Suprapubic skin (tissue), 4 donors: Measurements from ENCODE around the gene MAP3K10. TPM values are rescaled to one million over a fixed set of nuclear protein-coding genes. Genes with fewer than 3 reads are reported as not detected.

Source experiments
- DNase-seq, 2 donors: peaks; one replicate each; pipeline ENCODE4 v3.0.0-alpha.2; 2019; ENCODE audit warnings: low spot score in 2 of 2
- H3K27ac ChIP-seq: fragments of 200-600 bp; sonication (generic); one replicate; pipeline ENCODE4 v1.5.1; 2019
- H3K27me3 ChIP-seq: fragments of 200-600 bp; sonication (generic); one replicate; pipeline ENCODE4 v1.5.1; 2019
- H3K36me3 ChIP-seq: fragments of 200-600 bp; sonication (generic); one replicate; pipeline ENCODE4 v1.5.1; 2019
- H3K4me1 ChIP-seq: fragments of 200-600 bp; sonication (generic); one replicate; pipeline ENCODE4 v1.5.1; 2019
- H3K4me3 ChIP-seq: fragments of 200-600 bp; sonication (generic); one replicate; pipeline ENCODE4 v1.5.1; 2019; ENCODE audit warnings: mild to moderate bottlenecking
- H3K9me3 ChIP-seq: fragments of 200-600 bp; sonication (generic); one replicate; pipeline ENCODE4 v1.5.1; 2019
- CTCF ChIP-seq, 2 donors: fragments of 200-600 bp in 1 of 2; fragments of 450-650 bp in 1 of 2; sonication (generic) in 1 of 2; IDR thresholded peaks; one replicate each; pipeline ENCODE4 v1.5.1; 2016 to 2019; ENCODE audit warnings: antibody characterized with exemption in 2 of 2, mild to moderate bottlenecking in 1 of 2, moderate library complexity in 1 of 2
- EP300 ChIP-seq: sonication (generic); formaldehyde crosslinking; IDR thresholded peaks from one replicate; pipeline ENCODE4 v1.6.1; 2017; ENCODE audit warnings: antibody characterized with exemption
- POLR2A ChIP-seq, 2 donors: fragments of 450-650 bp; IDR thresholded peaks; one replicate each; pipeline ENCODE4 v1.6.1; 2017; ENCODE audit warnings: antibody characterized with exemption in 2 of 2, mild to moderate bottlenecking in 2 of 2, moderate library complexity in 2 of 2
- POLR2AphosphoS5 ChIP-seq, 3 donors: sonication (generic); formaldehyde crosslinking; IDR thresholded peaks; one replicate each; pipeline ENCODE4 v1.6.1; 2017; ENCODE audit warnings: antibody characterized with exemption in 3 of 3
- WGBS: methylation state at CpG from one replicate; pipeline ENCODE4 v1.1.5; 2018; 5-methylcytosine and 5-hydroxymethylcytosine counted together
- total RNA-seq, 4 donors: library from RNA; depleted of rRNA; stranded (reverse); fragments of >200 nt; gene quantifications; one replicate each; pipeline ENCODE4 v1.1.0, GENCODE V29; 2016

The MAP3K10 gene
- total RNA-seq, 4 donors from 2014 or later, result 11.0 to 20.4 (median 17.1) TPM

- Histone ChIP-seq H3K4me3 (no peak overlapping the region), H3K9me3 (no peaks in the 10 kb centered on the region), H3K4me1 (peaks cover 12% of the 10 kb centered on the region), H3K36me3 (peaks cover 47% of the 10 kb centered on the region), H3K27ac (no peak overlapping the region), H3K27me3 (no peaks in the 10 kb centered on the region)
- TF ChIP-seq CTCF (IDR thresholded peaks at IDR 0.05) (no peak), POLR2AphosphoS5 (IDR thresholded peaks at IDR 0.05) (no peak), EP300 (no peak), POLR2A (IDR thresholded peaks at IDR 0.05) (no peak)
- no peak for DNase-seq
- WGBS, result 46% methylated on average over 7 of the region's 7 CpGs
Observed at GRCh38 chr19:40252395-40252794, 61.2 kb downstream of the MAP3K10 start.

GRCh38 chr19:40253611-40254092 lies 62.4 kb downstream of the MAP3K10 start:
- H3K36me3 ChIP-seq, result peaks cover 47% of the 10 kb centered on the region
- 83% methylated on average over 8 of the region's 8 CpGs for WGBS
- no peak overlapping the region for H3K27ac ChIP-seq
- TF ChIP-seq POLR2AphosphoS5 (IDR thresholded peaks at IDR 0.05) (no peak), EP300 (no peak)
- DNase-seq, result no peak
- H3K4me3 ChIP-seq, result no peak overlapping the region
- H3K9me3 ChIP-seq, result no peaks in the 10 kb centered on the region
- H3K27me3 ChIP-seq, result no peaks in the 10 kb centered on the region
- peaks cover 16% of the 10 kb centered on the region for H3K4me1 ChIP-seq

- 91% methylated on average over 15 of the region's 16 CpGs for WGBS
- no peaks in the 10 kb centered on the region for H3K27me3 ChIP-seq
- H3K9me3 ChIP-seq, result no peaks in the 10 kb centered on the region
- peaks cover 16% of the 10 kb centered on the region for H3K4me1 ChIP-seq
- no peak for DNase-seq
- H3K4me3 ChIP-seq, result no peak overlapping the region
- TF ChIP-seq CTCF (IDR thresholded peaks at IDR 0.05), result no peak
- no peak for TF ChIP-seq EP300
- no peak for TF ChIP-seq POLR2AphosphoS5 (IDR thresholded peaks at IDR 0.05)
- no peak for TF ChIP-seq POLR2A (IDR thresholded peaks at IDR 0.05)
- H3K27ac ChIP-seq, result no peak overlapping the region
- peaks cover 45% of the 10 kb centered on the region for H3K36me3 ChIP-seq
Observed at GRCh38 chr19:40254714-40255418, 63.6 kb downstream of the MAP3K10 start.

GRCh38 chr19:40255619-40256166 lies 64.5 kb downstream of the MAP3K10 start:
- TF ChIP-seq CTCF (IDR thresholded peaks at IDR 0.05) (no peak), POLR2A (IDR thresholded peaks at IDR 0.05) (no peak), EP300 (no peak), POLR2AphosphoS5 (IDR thresholded peaks at IDR 0.05) (no peak)
- peaks cover 44% of the 10 kb centered on the region for H3K36me3 ChIP-seq

GRCh38 chr19:40256512-40256911 lies 65.3 kb downstream of the MAP3K10 start:
- H3K27ac ChIP-seq, result no peak overlapping the region
- H3K9me3 ChIP-seq, result no peaks in the 10 kb centered on the region
- H3K27me3 ChIP-seq, result no peaks in the 10 kb centered on the region
- peaks cover 16% of the 10 kb centered on the region for H3K4me1 ChIP-seq
- no peak for DNase-seq
- TF ChIP-seq POLR2AphosphoS5 (IDR thresholded peaks at IDR 0.05), result no peak
- no peak for TF ChIP-seq CTCF (IDR thresholded peaks at IDR 0.05)
- H3K4me3 ChIP-seq, result no peak overlapping the region
- H3K36me3 ChIP-seq, result peaks cover 44% of the 10 kb centered on the region
- 86% methylated on average over 8 of the region's 8 CpGs for WGBS

More at GRCh38 chr19:40255619-40256166, 64.5 kb downstream of the MAP3K10 start:
- Histone ChIP-seq H3K9me3 (no peaks in the 10 kb centered on the region), H3K4me1 (peaks cover 16% of the 10 kb centered on the region), H3K27ac (no peak overlapping the region), H3K4me3 (no peak overlapping the region), H3K27me3 (no peaks in the 10 kb centered on the region)
- WGBS, result 88% methylated on average over 3 of the region's 3 CpGs
- DNase-seq, result no peak
